Measurements from ENCODE around the gene PODXL2. TPM values are rescaled to one million over a fixed set of nuclear protein-coding genes. Genes with fewer than 3 reads are reported as not detected.

PODXL2 gene
- total and polyA plus RNA-seq, 12 donors = 11.9 to 52.4 (median 23.8) TPM

GRCh38 chr3:127611251-127611650 lies 17.7 kb upstream of the PODXL2 start:
- Histone ChIP-seq H3K4me1 (replicated peaks in 1 of 2) (peaks cover 8 to 9% of the 10 kb centered on the region in 2 donors), H3K9me3 (replicated peaks in 1 of 3) (no peaks in the 10 kb centered on the region), H3K27me3 (no peaks in the 10 kb centered on the region), H3K27ac (no peak overlapping the region), H3K36me3 (replicated peaks in 1 of 2) (no peaks in the 10 kb centered on the region), H3K4me3 (no peak overlapping the region)
- 89 to 95% (median 95%) methylated on average over 6 to 8 of the region's 8 CpGs for WGBS, 4 donors
- DNase-seq = no peak
- intact Hi-C loops (cut with DNase I) = no loop called here
- TF ChIP-seq POLR2A (IDR thresholded peaks at IDR 0.05) (no peak), CTCF (IDR thresholded peaks at IDR 0.05) (no peak)

- intact Hi-C loops (cut with DNase I) = no loop called here
- peaks cover 8% of the 10 kb centered on the region in 2 donors for H3K4me1 ChIP-seq (replicated peaks in 1 of 2)
- DNase-seq = no peak
- H3K36me3 ChIP-seq (replicated peaks in 1 of 2) = no peaks in the 10 kb centered on the region
- no peak for TF ChIP-seq CTCF (IDR thresholded peaks at IDR 0.05)
- no peak for TF ChIP-seq POLR2A (IDR thresholded peaks at IDR 0.05)
- H3K27me3 ChIP-seq = no peaks in the 10 kb centered on the region
- no peak overlapping the region for H3K27ac ChIP-seq
- 57 to 70% (median 64%) methylated on average over 6 of the region's 6 CpGs for WGBS, 4 donors
- H3K4me3 ChIP-seq = no peak overlapping the region
- no peaks in the 10 kb centered on the region for H3K9me3 ChIP-seq (replicated peaks in 1 of 3)
Measured at GRCh38 chr3:127612966-127613365, 16.0 kb upstream of the PODXL2 start.

GRCh38 chr3:127613406-127613805 lies 15.6 kb upstream of the PODXL2 start:
- no peaks in the 10 kb centered on the region for H3K9me3 ChIP-seq (replicated peaks in 1 of 3)
- H3K27me3 ChIP-seq = no peaks in the 10 kb centered on the region
- peaks cover 3 to 8% of the 10 kb centered on the region in 2 donors for H3K4me1 ChIP-seq (replicated peaks in 1 of 2)
- H3K4me3 ChIP-seq = no peak overlapping the region
- intact Hi-C loops (cut with DNase I) = no loop called here
- H3K27ac ChIP-seq = no peak overlapping the region
- no peak for TF ChIP-seq CTCF (IDR thresholded peaks at IDR 0.05)
- no peak for TF ChIP-seq POLR2A (IDR thresholded peaks at IDR 0.05)
- no peaks in the 10 kb centered on the region for H3K36me3 ChIP-seq (replicated peaks in 1 of 2)
- peak in 5 of 7 donors; percentile 56 to 69 (median 64) for DNase-seq

- H3K36me3 ChIP-seq (replicated peaks in 1 of 2) = no peaks in the 10 kb centered on the region
- intact Hi-C loops (cut with DNase I) = no loop called here
- no peak for TF ChIP-seq CTCF (IDR thresholded peaks at IDR 0.05)
- no peak for TF ChIP-seq POLR2A (IDR thresholded peaks at IDR 0.05)
- H3K4me1 ChIP-seq (replicated peaks in 1 of 2) = peaks cover 0 to 3% of the 10 kb centered on the region in 2 donors
- no peak for DNase-seq
- H3K9me3 ChIP-seq (replicated peaks in 1 of 3) = no peaks in the 10 kb centered on the region
- no peak overlapping the region for H3K4me3 ChIP-seq
- 88 to 92% (median 89%) methylated on average over 4 of the region's 4 CpGs for WGBS, 4 donors
- H3K27ac ChIP-seq = no peak overlapping the region
- no peaks in the 10 kb centered on the region for H3K27me3 ChIP-seq
Measured at GRCh38 chr3:127614928-127615589, 13.9 kb upstream of the PODXL2 start.

Measured in adrenal gland (tissue), 12 donors.